IMR-90 (cell line): Measurements from ENCODE around the gene ABHD16A.

Experiments
- CTCF ChIP-seq: conservative IDR thresholded peaks from 2 replicates; pipeline ENCODE4 v1.5.1; 2012; ENCODE audit warnings: mild to moderate bottlenecking, low read depth, low read length, improper control_type of control experiment
- POLR2A ChIP-seq: IDR thresholded peaks from 2 replicates; pipeline ENCODE4 v1.6.1; 2012; ENCODE audit warnings: mild to moderate bottlenecking, low read depth, low read length

- 0 out of 2 replicates have a peak, but pooled peaks have one; percentile 26 for TF ChIP-seq CTCF
- TF ChIP-seq POLR2A: no peak
These were observed 13.6 kb downstream of the ABHD16A start for GRCh38 chr6:31689249-31690110.
